ENCODE data around the gene HCN2. TPM values are rescaled to one million over a fixed set of nuclear protein-coding genes. Genes with fewer than 3 reads are reported as not detected.
A peak's percentile ranks its signal among the peaks of the same experiment; 100 is the strongest.

HCN2 gene
- total RNA-seq, 1 donor from 2014 or later: 5.5 TPM

- Histone ChIP-seq H3K36me3 (ENCODE audit: insufficient read depth, low read length) (no peaks in the 10 kb centered on the region), H3K4me1 (ENCODE audit: insufficient read depth, low read length) (peaks cover 19% of the 10 kb centered on the region), H3K9ac (ENCODE audit: low read length) (peak overlapping the region; percentile 90), H3K4me3 (ENCODE audit: insufficient read depth, low read depth, low read length) (peak overlapping the region; percentile 98), H3K4me2 (ENCODE audit: low read length) (peak overlapping the region; percentile 100), H3K79me2 (ENCODE audit: insufficient read depth, low read length) (peaks cover 46% of the 10 kb centered on the region), H3K9me3 (ENCODE audit: insufficient read depth, low read depth, low read length) (no peaks in the 10 kb centered on the region), H3K27ac (ENCODE audit: low read depth, low read length) (peak overlapping the region; percentile 76), H3K27me3 (ENCODE audit: insufficient read depth, low read length) (no peaks in the 10 kb centered on the region), H4K20me1 (ENCODE audit: insufficient read depth, low read length) (peaks cover 3% of the 10 kb centered on the region), H2AFZ (ENCODE audit: low read depth, low read length) (peak overlapping the region; percentile 84)
- H3K9me3 Mint-ChIP-seq (ENCODE audit: unreplicated experiment): no peaks in the 10 kb centered on the region
- no peak for FAIRE-seq
- H3K36me3 Mint-ChIP-seq (ENCODE audit: low read depth, unreplicated experiment): peaks cover 2% of the 10 kb centered on the region
- H3K4me1 Mint-ChIP-seq (ENCODE audit: low read depth, unreplicated experiment): peaks cover 3% of the 10 kb centered on the region
- peak; percentile 15 for DNase-seq (ENCODE audit: low read depth)
- peak overlapping the region; percentile 88 for H3K4me3 Mint-ChIP-seq (ENCODE audit: unreplicated experiment)
- H3K27me3 Mint-ChIP-seq (ENCODE audit: low read depth, unreplicated experiment): peaks cover 5% of the 10 kb centered on the region
- TF ChIP-seq EZH2 (IDR thresholded peaks at IDR 0.05; ENCODE audit: insufficient read depth, low read length) (no peak), CTCF (IDR thresholded peaks at IDR 0.05; ENCODE audit: insufficient read depth, low read depth, low read length) (no peak)
- H3K27ac Mint-ChIP-seq (ENCODE audit: unreplicated experiment): peak overlapping the region; percentile 96
Observed at GRCh38 chr19:633786-634639, 44.3 kb downstream of the HCN2 start.

GRCh38 chr19:634975-635652 lies 45.4 kb downstream of the HCN2 start:
- peaks cover 38% of the 10 kb centered on the region for H3K79me2 ChIP-seq (ENCODE audit: insufficient read depth, low read length)
- H3K36me3 Mint-ChIP-seq (ENCODE audit: low read depth, unreplicated experiment): peaks cover 2% of the 10 kb centered on the region
- H3K4me2 ChIP-seq (ENCODE audit: low read length): no peak overlapping the region
- FAIRE-seq (no peak), DNase-seq (ENCODE audit: low read depth) (no peak)
- peaks cover 24% of the 10 kb centered on the region for H3K4me1 ChIP-seq (ENCODE audit: insufficient read depth, low read length)
- H3K27ac Mint-ChIP-seq (ENCODE audit: unreplicated experiment): no peak overlapping the region
- no peak overlapping the region for H3K4me3 ChIP-seq (ENCODE audit: insufficient read depth, low read depth, low read length)
- no peak overlapping the region for H2AFZ ChIP-seq (ENCODE audit: low read depth, low read length)
- peaks cover 8% of the 10 kb centered on the region for H3K27me3 Mint-ChIP-seq (ENCODE audit: low read depth, unreplicated experiment)
- H4K20me1 ChIP-seq (ENCODE audit: insufficient read depth, low read length): peaks cover 3% of the 10 kb centered on the region
- no peaks in the 10 kb centered on the region for H3K27me3 ChIP-seq (ENCODE audit: insufficient read depth, low read length)
- no peaks in the 10 kb centered on the region for H3K9me3 Mint-ChIP-seq (ENCODE audit: unreplicated experiment)
- H3K4me3 Mint-ChIP-seq (ENCODE audit: unreplicated experiment): no peak overlapping the region
- H3K36me3 ChIP-seq (ENCODE audit: insufficient read depth, low read length): no peaks in the 10 kb centered on the region
- no peaks in the 10 kb centered on the region for H3K9me3 ChIP-seq (ENCODE audit: insufficient read depth, low read depth, low read length)
- H3K4me1 Mint-ChIP-seq (ENCODE audit: low read depth, unreplicated experiment): peaks cover 6% of the 10 kb centered on the region
- no peak overlapping the region for H3K9ac ChIP-seq (ENCODE audit: low read length)
- no peak overlapping the region for H3K27ac ChIP-seq (ENCODE audit: low read depth, low read length)
- TF ChIP-seq CTCF (IDR thresholded peaks at IDR 0.05; ENCODE audit: insufficient read depth, low read depth, low read length) (no peak), EZH2 (IDR thresholded peaks at IDR 0.05; ENCODE audit: insufficient read depth, low read length) (no peak)
